PFSK-1 (cell line): ENCODE data around the gene FAM229A.

ENCODE experiments used
- FOXP2 ChIP-seq: optimal IDR thresholded peaks from 2 replicates; pipeline ENCODE3; 2011; ENCODE audit warnings: borderline replicate concordance, control low read depth, inconsistent platforms; ENCODE audit not compliant: insufficient read depth; ENCODE audit errors: extremely low read length, extremely low read depth
- POLR2AphosphoS5 ChIP-seq: IDR thresholded peaks from 2 replicates; pipeline ENCODE4 v1.6.1; 2012; ENCODE audit warnings: low read depth, mild to moderate bottlenecking, control low read depth, low read length, moderate library complexity
- REST ChIP-seq, 2 experiments: IDR thresholded peaks; 2 replicates each; pipeline versions ENCODE4 v1.6.1 to v1.8.0; 2011 to 2012; ENCODE audit warnings: low read depth in 2 of 2, low read length in 2 of 2, control low read depth in 1 of 2, inconsistent platforms in 1 of 2, mild to moderate bottlenecking in 1 of 2, moderate library complexity in 1 of 2; ENCODE audit not compliant: insufficient read depth in 1 of 2
- SIN3A ChIP-seq: IDR thresholded peaks from 2 replicates; pipeline ENCODE4 v1.6.1; 2012; ENCODE audit warnings: mild to moderate bottlenecking, low read length, moderate library complexity, borderline replicate concordance; ENCODE audit not compliant: insufficient read depth
- TAF1 ChIP-seq: IDR thresholded peaks from 2 replicates; pipeline ENCODE4 v1.6.1; 2012; ENCODE audit warnings: low read length, control low read depth, borderline replicate concordance; ENCODE audit not compliant: insufficient read depth

The FAM229A gene

GRCh38 chr1:32318127-32318869, 44.0 kb downstream of the FAM229A start:
- TF ChIP-seq TAF1 (no peak), SIN3A (no peak), REST (IDR thresholded peaks at IDR 0.05; ENCODE audit: insufficient read depth in 1 of 2, low read depth in 2 of 2, low read length in 2 of 2) (no peak), FOXP2 (no peak), POLR2AphosphoS5 (no peak)

DNA sequence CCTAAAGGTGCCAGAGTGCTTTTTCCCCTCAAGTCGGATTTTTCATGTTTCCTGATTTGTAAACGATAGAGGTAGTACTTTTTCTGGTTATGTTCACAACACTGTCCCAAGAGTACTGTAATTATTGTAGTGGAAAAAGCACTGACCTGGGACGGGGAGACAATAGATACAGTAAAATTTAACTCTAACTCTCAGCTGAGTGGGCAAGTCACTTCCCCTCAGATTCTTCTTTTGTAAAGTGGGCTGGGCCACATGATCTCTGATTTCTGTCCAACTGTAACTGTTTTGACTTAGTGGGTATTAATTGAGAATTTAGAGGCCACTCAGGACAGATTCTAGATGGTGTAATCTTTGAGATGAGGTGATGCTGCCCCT, 45.4 kb downstream of the FAM229A start:
- no peak for TF ChIP-seq POLR2AphosphoS5
- TF ChIP-seq FOXP2 = no peak
- TF ChIP-seq SIN3A = no peak
- TF ChIP-seq REST (IDR thresholded peaks at IDR 0.05; ENCODE audit: insufficient read depth in 1 of 2, low read depth in 2 of 2, low read length in 2 of 2) = no peak
- no peak for TF ChIP-seq TAF1

- TF ChIP-seq SIN3A (no peak), REST (IDR thresholded peaks at IDR 0.05; ENCODE audit: insufficient read depth in 1 of 2, low read depth in 2 of 2, low read length in 2 of 2) (no peak), POLR2AphosphoS5 (no peak), TAF1 (no peak), FOXP2 (no peak)
Observed at GRCh38 chr1:32311709-32312393, 50.4 kb downstream of the FAM229A start.
